Heart left ventricle (tissue), 16 donors: ENCODE data around the gene HOOK2. TPM values are rescaled to one million over a fixed set of nuclear protein-coding genes. Genes with fewer than 3 reads are reported as not detected.

Source experiments
- ATAC-seq, 4 donors: fragments of 200-7000 bp; cut with Tn5 transposase; one replicate each; pipeline ENCODE4 v1.9.1; 2020 to 2022; ENCODE audit warnings: moderate library complexity in 4 of 4, mild to moderate bottlenecking in 3 of 4, moderate number of reproducible peaks in 1 of 4
- DNase-seq, 5 donors: peaks; one replicate each; pipeline ENCODE4 v3.0.0-alpha.2; 2020
- H3K27ac ChIP-seq, 12 donors: fragments of 200-600 bp; sonication (generic) in 4 of 12; one replicate each; pipeline versions ENCODE4 v1.5.0 to v1.8.0; 2016 to 2022; ENCODE audit warnings: mild to moderate bottlenecking in 2 of 12
- H3K27me3 ChIP-seq, 9 donors: fragments of 200-600 bp; sonication (generic) in 2 of 9; one replicate each; pipeline versions ENCODE4 v1.5.1 to v1.8.0; 2016 to 2022; ENCODE audit warnings: mild to moderate bottlenecking in 3 of 9
- H3K36me3 ChIP-seq, 9 donors: fragments of 200-600 bp; sonication (generic) in 2 of 9; one replicate each; pipeline versions ENCODE4 v1.5.0 to v1.8.0; 2018 to 2022; ENCODE audit warnings: mild to moderate bottlenecking in 2 of 9
- H3K4me1 ChIP-seq, 12 donors: fragments of 200-600 bp; sonication (generic) in 4 of 12; one replicate each; pipeline versions ENCODE4 v1.5.0 to v1.8.0; 2016 to 2022; ENCODE audit warnings: mild to moderate bottlenecking in 3 of 12
- H3K4me3 ChIP-seq, 12 donors: fragments of 200-600 bp; sonication (generic) in 4 of 12; one replicate each; pipeline versions ENCODE4 v1.5.0 to v1.8.0; 2017 to 2022; ENCODE audit warnings: mild to moderate bottlenecking in 9 of 12, moderate library complexity in 4 of 12
- H3K9me3 ChIP-seq, 12 donors: fragments of 200-600 bp; sonication (generic) in 4 of 12; one replicate each; pipeline versions ENCODE4 v1.5.0 to v1.8.0; 2016 to 2022; ENCODE audit warnings: mild to moderate bottlenecking in 1 of 12
- CTCF ChIP-seq, 12 donors: fragments of 200-600 bp; sonication (generic) in 4 of 12; IDR thresholded peaks; one replicate each; pipeline versions ENCODE4 v1.5.0 to v1.8.0; 2018 to 2022; ENCODE audit warnings: antibody characterized with exemption in 12 of 12, mild to moderate bottlenecking in 5 of 12
- POLR2A ChIP-seq, 2 donors: fragments of 450-650 bp; IDR thresholded peaks; one replicate each; pipeline ENCODE4 v1.6.1; 2017; ENCODE audit warnings: antibody characterized with exemption in 2 of 2, mild to moderate bottlenecking in 2 of 2, moderate library complexity in 2 of 2
- WGBS, 4 donors: extraction: QIAGEN DNeasy Blood & Tissue Kit in 2 of 4; methylation state at CpG; one replicate each; pipeline versions ENCODE4 v1.1.5 to v1.1.7; 2013 to 2018; 5-methylcytosine and 5-hydroxymethylcytosine counted together
- intact Hi-C, 10 donors: fragments of 100-400 bp; cut with DNase I; formaldehyde crosslinking; loops; one replicate each; pipeline versions ENCODE4 v1.11.1 to v1.14.2; 2022
- polyA plus RNA-seq, 2 donors: library from polyadenylated mRNA; stranded (reverse); fragments of 200-250 nt; gene quantifications; one replicate each; pipeline ENCODE4 v1.2.3, GENCODE V29; 2013
- total RNA-seq, 9 donors: library from RNA; depleted of rRNA in 2 of 9; stranded (reverse); fragments of >200 nt in 2 of 9; fragmentation: NEBNext Ultra II Directional in 3 of 9; extraction: Animal tissue kit (Norgen Biotek cat#: 25700) in 3 of 9; gene quantifications; one replicate each; pipeline versions ENCODE4 v1.1.0 to v1.2.4, GENCODE V29; 2016 to 2023
- donor health status: ischemic (EF 13 %, LVEDD 7.1; RV severe dilation, severe dysfunction).
- donor health status: healthy with polysubstance abuse.
- donor health status: DM: no; HTN: yes; CAD: no.
- donor health status: DM: no; HTN: no; CAD: no.
- donor health status: ischemic (EF 25% LVEDD 6.9; RV normal size, moderate dysfunction).
- donor health status: ischemic (EF 25% LVEDD 5.7; RV mildly dilated, moderate dysfunction).
- donor health status: healthy.
- donor health status: DM: yes; HTN: yes; CAD: no.
- donor health status: ischemic (EF 35%, LVEDD 5.7; RV mildly dilated, moderate dysfunction).
- donor health status: nonischemic (EF 11% LVEDD 7.7; RV severe dilation, severe dysfunction).
- donor health status: DM: yes; HTN: yes; CAD: no.
- donor health status: PGD.
- donor health status: ischemic (EF 29% LVEDD 5.4; RV normal size, mild dysfunction).
- donor health status: nonischemic (EF 23%, LVEDD 6.1; RV moderate dilation, normal function).

Gene HOOK2
- total and polyA plus RNA-seq, 11 donors: 29.9 to 90.1 (median 62.6) TPM

GRCh38 chr19:12791345-12792050 is 16.1 kb upstream of the HOOK2 start, which contains the start of gene JUNB:
JUNB (plus strand) TSS chr19:12791486; CDS start chr19:12791772, 286 bp downstream.
- peak within 1 kb of the TSS; percentile 43 to 99 (median 84) for H3K4me3 ChIP-seq
- no peaks in the 10 kb centered on the region for H3K27me3 ChIP-seq
- peak; percentile 99 for DNase-seq
- H3K36me3 ChIP-seq: peaks cover 0 to 12% (median 0%) of the 10 kb centered on the region in 9 donors
- intact Hi-C loops: loop anchor here in 1 of 10 donors (2.0 kb wide), 1 partner anchor 13 kb away; no protein-coding TSS in a partner anchor
- H3K4me1 ChIP-seq: peaks cover 3 to 64% (median 48%) of the 10 kb centered on the region in 12 donors
- 0 to 1% (median 1%) methylated on average over 40 to 73 of the region's 73 CpGs for WGBS, 4 donors
- peak within 1 kb of the TSS; percentile 95 to 100 (median 99) for H3K27ac ChIP-seq
- ATAC-seq: peak; percentile 55 to 71 (median 66)
- TF ChIP-seq POLR2A (IDR thresholded peaks at IDR 0.05) (peak; percentile 100), CTCF (IDR thresholded peaks at IDR 0.05) (peak in 4 of 12 donors; percentile 6 to 12 (median 8))
- H3K9me3 ChIP-seq: no peaks in the 10 kb centered on the region

GRCh38 chr19:12790628-12791344 is 15.4 kb upstream of the HOOK2 start:
- TF ChIP-seq CTCF (IDR thresholded peaks at IDR 0.05) (no peak), POLR2A (IDR thresholded peaks at IDR 0.05) (no peak)
- no peak for DNase-seq
- intact Hi-C loops: no loop called here

GRCh38 chr19:12789904-12790619 is 14.7 kb upstream of the HOOK2 start:
- Histone ChIP-seq H3K27me3 (no peaks in the 10 kb centered on the region), H3K36me3 (peaks cover 0 to 12% (median 0%) of the 10 kb centered on the region in 9 donors), H3K4me1 (peaks cover 0 to 65% (median 54%) of the 10 kb centered on the region in 12 donors), H3K4me3 (peak overlapping the region; percentile 15 to 99 (median 84)), H3K27ac (peak overlapping the region; percentile 95 to 100 (median 99)), H3K9me3 (no peaks in the 10 kb centered on the region)
- ATAC-seq (peak; percentile 44 to 62 (median 54)), DNase-seq (peak; percentile 98 to 99 (median 98))
- TF ChIP-seq CTCF (IDR thresholded peaks at IDR 0.05): no peak
- TF ChIP-seq POLR2A (IDR thresholded peaks at IDR 0.05): peak in 1 of 2 donors; percentile 83
- intact Hi-C loops: loop anchor here in 1 of 10 donors (10.0 kb wide), 1 partner anchor 365 kb away; the partner anchor contains the start of genes IER2 and STX10
- 0 to 2% (median 1%) methylated on average over 16 to 56 of the region's 56 CpGs for WGBS, 4 donors

More at GRCh38 chr19:12790628-12791344, 15.4 kb upstream of the HOOK2 start:
- Histone ChIP-seq H3K27me3 (no peaks in the 10 kb centered on the region), H3K9me3 (no peaks in the 10 kb centered on the region), H3K27ac (peak overlapping the region; percentile 95 to 100 (median 99)), H3K36me3 (peaks cover 0 to 12% (median 0%) of the 10 kb centered on the region in 9 donors), H3K4me1 (peaks cover 0 to 64% (median 49%) of the 10 kb centered on the region in 12 donors), H3K4me3 (peak overlapping the region; percentile 15 to 99 (median 84))
- 2 to 6% (median 3%) methylated on average over 15 to 22 of the region's 22 CpGs for WGBS, 4 donors
- ATAC-seq: no peak
